PFSK-1 (cell line): Measurements from ENCODE around the gene FARS2.

ENCODE experiments used
- FOXP2 ChIP-seq: optimal IDR thresholded peaks from 2 replicates; pipeline ENCODE3; 2011; ENCODE audit warnings: borderline replicate concordance, control low read depth, inconsistent platforms; ENCODE audit not compliant: insufficient read depth; ENCODE audit errors: extremely low read length, extremely low read depth
- POLR2AphosphoS5 ChIP-seq: IDR thresholded peaks from 2 replicates; pipeline ENCODE4 v1.6.1; 2012; ENCODE audit warnings: low read depth, mild to moderate bottlenecking, control low read depth, low read length, moderate library complexity
- SIN3A ChIP-seq: IDR thresholded peaks from 2 replicates; pipeline ENCODE4 v1.6.1; 2012; ENCODE audit warnings: mild to moderate bottlenecking, low read length, moderate library complexity, borderline replicate concordance; ENCODE audit not compliant: insufficient read depth
- TAF1 ChIP-seq: IDR thresholded peaks from 2 replicates; pipeline ENCODE4 v1.6.1; 2012; ENCODE audit warnings: low read length, control low read depth, borderline replicate concordance; ENCODE audit not compliant: insufficient read depth
- TF ChIP-seq, protein P1 (sequence below), 2 experiments: IDR thresholded peaks; 2 replicates each; pipeline versions ENCODE4 v1.6.1 to v1.8.0; 2011 to 2012; ENCODE audit warnings: low read depth in 2 of 2, low read length in 2 of 2, control low read depth in 1 of 2, inconsistent platforms in 1 of 2, mild to moderate bottlenecking in 1 of 2, moderate library complexity in 1 of 2; ENCODE audit not compliant: insufficient read depth in 1 of 2

FARS2 gene

DNA sequence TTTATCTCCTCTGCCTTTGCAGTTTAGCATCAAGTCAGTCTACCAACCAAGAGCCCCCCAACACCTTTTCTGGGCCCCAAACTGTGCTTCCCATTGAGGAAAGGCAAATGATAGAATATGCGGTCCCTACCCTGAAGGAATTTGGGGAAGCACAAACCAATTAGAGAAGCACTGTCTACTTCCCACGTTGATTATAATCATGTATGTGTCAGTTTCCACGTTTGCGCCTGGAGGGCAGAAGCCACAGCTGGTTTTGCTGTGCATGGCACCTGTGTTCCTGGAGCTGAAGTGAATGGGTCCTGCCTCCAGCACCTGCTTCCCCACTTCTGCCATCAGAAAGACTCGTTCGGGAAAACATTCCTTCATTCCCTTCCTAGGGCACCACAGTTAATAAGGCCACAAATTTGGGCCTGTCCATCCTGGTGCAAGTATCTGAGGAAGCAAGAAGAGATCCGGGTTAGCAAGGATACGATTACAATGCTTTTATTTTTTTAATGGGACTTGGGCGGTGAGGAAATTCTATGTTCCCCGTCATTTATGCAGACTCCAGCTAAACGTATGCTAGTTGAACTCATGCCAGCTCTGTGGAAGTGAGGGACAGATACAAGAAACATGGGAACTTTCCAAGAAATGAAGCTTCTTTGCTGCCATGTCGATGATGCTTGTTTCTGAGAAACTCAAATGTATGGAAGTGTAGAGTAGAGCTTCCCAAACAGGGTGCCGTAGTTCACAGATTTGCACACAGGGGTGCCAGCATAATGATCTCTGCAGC, 411.9 kb downstream of the FARS2 start:
- TF ChIP-seq TAF1 (no peak), SIN3A (no peak), POLR2AphosphoS5 (no peak), FOXP2 (no peak)
- TF ChIP-seq, protein P1, sequence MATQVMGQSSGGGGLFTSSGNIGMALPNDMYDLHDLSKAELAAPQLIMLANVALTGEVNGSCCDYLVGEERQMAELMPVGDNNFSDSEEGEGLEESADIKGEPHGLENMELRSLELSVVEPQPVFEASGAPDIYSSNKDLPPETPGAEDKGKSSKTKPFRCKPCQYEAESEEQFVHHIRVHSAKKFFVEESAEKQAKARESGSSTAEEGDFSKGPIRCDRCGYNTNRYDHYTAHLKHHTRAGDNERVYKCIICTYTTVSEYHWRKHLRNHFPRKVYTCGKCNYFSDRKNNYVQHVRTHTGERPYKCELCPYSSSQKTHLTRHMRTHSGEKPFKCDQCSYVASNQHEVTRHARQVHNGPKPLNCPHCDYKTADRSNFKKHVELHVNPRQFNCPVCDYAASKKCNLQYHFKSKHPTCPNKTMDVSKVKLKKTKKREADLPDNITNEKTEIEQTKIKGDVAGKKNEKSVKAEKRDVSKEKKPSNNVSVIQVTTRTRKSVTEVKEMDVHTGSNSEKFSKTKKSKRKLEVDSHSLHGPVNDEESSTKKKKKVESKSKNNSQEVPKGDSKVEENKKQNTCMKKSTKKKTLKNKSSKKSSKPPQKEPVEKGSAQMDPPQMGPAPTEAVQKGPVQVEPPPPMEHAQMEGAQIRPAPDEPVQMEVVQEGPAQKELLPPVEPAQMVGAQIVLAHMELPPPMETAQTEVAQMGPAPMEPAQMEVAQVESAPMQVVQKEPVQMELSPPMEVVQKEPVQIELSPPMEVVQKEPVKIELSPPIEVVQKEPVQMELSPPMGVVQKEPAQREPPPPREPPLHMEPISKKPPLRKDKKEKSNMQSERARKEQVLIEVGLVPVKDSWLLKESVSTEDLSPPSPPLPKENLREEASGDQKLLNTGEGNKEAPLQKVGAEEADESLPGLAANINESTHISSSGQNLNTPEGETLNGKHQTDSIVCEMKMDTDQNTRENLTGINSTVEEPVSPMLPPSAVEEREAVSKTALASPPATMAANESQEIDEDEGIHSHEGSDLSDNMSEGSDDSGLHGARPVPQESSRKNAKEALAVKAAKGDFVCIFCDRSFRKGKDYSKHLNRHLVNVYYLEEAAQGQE (IDR thresholded peaks at IDR 0.05; ENCODE audit: insufficient read depth in 1 of 2, low read depth in 2 of 2, low read length in 2 of 2), result no peak

DNA sequence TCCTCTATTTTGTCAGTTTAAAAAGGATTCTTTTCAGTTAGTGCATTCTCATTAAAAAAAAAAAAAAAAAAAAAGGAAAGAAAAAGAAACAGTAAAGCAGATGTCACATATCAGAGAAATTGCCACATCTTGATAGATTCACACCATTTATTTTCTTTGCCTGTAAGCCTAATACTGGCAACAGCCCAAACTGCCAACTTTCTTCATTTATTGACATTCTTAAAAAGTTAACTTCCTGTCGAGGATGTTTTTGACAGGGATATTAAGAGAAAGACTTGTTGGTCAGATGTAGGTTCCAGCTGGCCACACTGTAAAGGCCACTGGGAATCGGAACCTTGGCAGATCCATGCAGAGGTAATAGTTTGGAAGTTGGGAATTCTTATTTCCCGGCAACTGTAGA, 412.8 kb downstream of the FARS2 start:
- TF ChIP-seq FOXP2 (no peak), SIN3A (no peak), POLR2AphosphoS5 (no peak), TAF1 (no peak)
- TF ChIP-seq, protein P1 (IDR thresholded peaks at IDR 0.05; ENCODE audit: insufficient read depth in 1 of 2, low read depth in 2 of 2, low read length in 2 of 2), result no peak

DNA sequence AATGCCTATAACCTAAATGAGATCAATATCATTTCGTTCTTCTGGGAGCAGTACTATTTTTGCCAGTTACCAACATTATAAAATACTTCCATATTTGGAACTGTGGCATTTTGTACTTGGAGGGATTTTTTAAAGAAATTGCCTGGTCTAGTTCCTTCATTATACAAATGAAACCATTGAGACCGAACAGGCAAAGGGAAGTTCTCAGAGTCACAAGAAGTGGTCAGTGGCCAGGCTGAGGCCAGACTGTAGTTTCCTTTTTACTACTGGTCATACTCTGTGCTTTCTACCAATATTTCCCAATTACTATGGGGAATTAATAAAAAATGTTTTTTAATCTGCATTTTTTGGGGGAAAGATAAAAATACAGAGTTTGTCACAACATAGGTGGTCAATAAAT, 413.4 kb downstream of the FARS2 start:
- TF ChIP-seq, protein P1 (IDR thresholded peaks at IDR 0.05; ENCODE audit: insufficient read depth in 1 of 2, low read depth in 2 of 2, low read length in 2 of 2), result no peak
- TF ChIP-seq POLR2AphosphoS5, result no peak
- TF ChIP-seq TAF1, result no peak
- TF ChIP-seq SIN3A, result no peak
- TF ChIP-seq FOXP2, result no peak

DNA sequence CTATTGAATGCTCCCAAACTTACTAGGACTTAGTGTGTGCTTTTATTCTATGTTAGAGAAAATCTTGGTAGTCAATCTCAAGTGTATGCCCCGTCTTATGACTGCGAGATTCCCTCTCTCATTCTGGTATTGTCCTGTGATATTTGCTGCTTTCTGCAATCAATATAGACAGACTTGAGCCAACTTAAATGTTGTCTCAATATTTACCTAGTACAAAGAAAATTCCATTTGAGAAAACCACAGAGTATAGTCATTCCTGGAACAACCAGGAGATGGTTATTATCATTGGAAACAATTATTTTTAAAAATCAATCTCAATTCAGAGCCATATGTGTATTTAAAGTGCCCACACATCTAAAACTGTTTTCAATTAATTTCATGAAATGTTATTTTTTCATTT, 415.4 kb downstream of the FARS2 start:
- TF ChIP-seq, protein P1 (IDR thresholded peaks at IDR 0.05; ENCODE audit: insufficient read depth in 1 of 2, low read depth in 2 of 2, low read length in 2 of 2), result no peak
- TF ChIP-seq POLR2AphosphoS5 (no peak), SIN3A (no peak), FOXP2 (no peak), TAF1 (no peak)
